ENCODE measurements around the gene OPN3. TPM values are rescaled to one million over a fixed set of nuclear protein-coding genes. Genes with fewer than 3 reads are reported as not detected.
A peak's percentile ranks its signal among the peaks of the same experiment; 100 is the strongest.

The OPN3 gene
- total and polyA plus RNA-seq, 4 donors = 11.3 to 19.1 (median 15.5) TPM

DNA sequence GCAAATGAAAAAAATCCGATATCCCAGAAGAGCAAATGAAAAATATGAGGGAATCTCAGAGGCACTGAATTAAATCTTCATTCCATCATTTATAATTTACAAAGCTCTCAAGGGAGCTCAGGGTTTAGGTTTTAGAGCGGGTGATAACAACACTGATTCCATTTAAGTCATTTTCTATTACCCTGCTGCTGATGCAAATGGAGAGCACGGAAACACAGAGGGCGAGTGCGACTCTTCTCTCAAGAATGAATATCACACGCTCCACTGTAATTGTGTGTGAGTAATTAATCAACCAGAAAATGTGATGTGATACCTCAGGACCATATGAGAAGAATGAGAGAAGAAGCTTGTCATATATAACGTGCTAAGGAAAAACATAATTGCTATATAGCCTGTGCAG lies 22.7 kb downstream of the OPN3 start:
- H3K9ac ChIP-seq (ENCODE audit: low read depth in 1 of 2, low read length in 2 of 2) = no peak overlapping the region
- H3K27me3 ChIP-seq (ENCODE audit: control insufficient read depth in 4 of 4, insufficient read depth in 4 of 4, low read length in 3 of 4) = no peaks in the 10 kb centered on the region
- no peak overlapping the region for H3K27ac ChIP-seq (ENCODE audit: low read depth in 1 of 2, low read length in 2 of 2)
- no peaks in the 10 kb centered on the region for H3K9me3 ChIP-seq (ENCODE audit: control insufficient read depth in 4 of 4, low read length in 3 of 4)
- no peak overlapping the region for H3K4me3 ChIP-seq (ENCODE audit: low read depth in 1 of 3, low read length in 3 of 3)
- H3K36me3 ChIP-seq (ENCODE audit: control insufficient read depth in 4 of 4, insufficient read depth in 3 of 4, low read depth in 1 of 4, low read length in 3 of 4) = no peaks in the 10 kb centered on the region
- WGBS = 97% methylated on average over 7 of the region's 7 CpGs
- no peak for TF ChIP-seq FOXA1 (IDR thresholded peaks at IDR 0.05)
- no peak for TF ChIP-seq ZBTB33 (IDR thresholded peaks at IDR 0.05)
- DNase-seq (ENCODE audit: low spot score) = no peak
- H3K4me1 ChIP-seq (ENCODE audit: control insufficient read depth in 4 of 4, insufficient read depth in 4 of 4, low read length in 3 of 4) = peaks cover 4 to 18% (median 7%) of the 10 kb centered on the region in 4 donors

GRCh38 chr1:241615043-241615974 lies 24.9 kb downstream of the OPN3 start:
- no peaks in the 10 kb centered on the region for H3K9me3 ChIP-seq (ENCODE audit: control insufficient read depth in 4 of 4, low read length in 3 of 4)
- H3K36me3 ChIP-seq (ENCODE audit: control insufficient read depth in 4 of 4, insufficient read depth in 3 of 4, low read depth in 1 of 4, low read length in 3 of 4) = no peaks in the 10 kb centered on the region
- peak overlapping the region in 1 of 3 donors; percentile 2 for H3K4me3 ChIP-seq (ENCODE audit: low read depth in 1 of 3, low read length in 3 of 3)
- TF ChIP-seq, protein P1, sequence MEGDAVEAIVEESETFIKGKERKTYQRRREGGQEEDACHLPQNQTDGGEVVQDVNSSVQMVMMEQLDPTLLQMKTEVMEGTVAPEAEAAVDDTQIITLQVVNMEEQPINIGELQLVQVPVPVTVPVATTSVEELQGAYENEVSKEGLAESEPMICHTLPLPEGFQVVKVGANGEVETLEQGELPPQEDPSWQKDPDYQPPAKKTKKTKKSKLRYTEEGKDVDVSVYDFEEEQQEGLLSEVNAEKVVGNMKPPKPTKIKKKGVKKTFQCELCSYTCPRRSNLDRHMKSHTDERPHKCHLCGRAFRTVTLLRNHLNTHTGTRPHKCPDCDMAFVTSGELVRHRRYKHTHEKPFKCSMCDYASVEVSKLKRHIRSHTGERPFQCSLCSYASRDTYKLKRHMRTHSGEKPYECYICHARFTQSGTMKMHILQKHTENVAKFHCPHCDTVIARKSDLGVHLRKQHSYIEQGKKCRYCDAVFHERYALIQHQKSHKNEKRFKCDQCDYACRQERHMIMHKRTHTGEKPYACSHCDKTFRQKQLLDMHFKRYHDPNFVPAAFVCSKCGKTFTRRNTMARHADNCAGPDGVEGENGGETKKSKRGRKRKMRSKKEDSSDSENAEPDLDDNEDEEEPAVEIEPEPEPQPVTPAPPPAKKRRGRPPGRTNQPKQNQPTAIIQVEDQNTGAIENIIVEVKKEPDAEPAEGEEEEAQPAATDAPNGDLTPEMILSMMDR (IDR thresholded peaks at IDR 0.05; ENCODE audit: low read depth, low read length, missing input control) = no peak
- TF ChIP-seq HNF4G (IDR thresholded peaks at IDR 0.05) (peak; percentile 22), REST (IDR thresholded peaks at IDR 0.05) (peak; percentile 91), RAD21 (IDR thresholded peaks at IDR 0.05) (peak; percentile 42 to 43), TAF1 (conservative IDR thresholded peaks at IDR 0.05) (peak; percentile 50), ZBTB33 (IDR thresholded peaks at IDR 0.05) (peak; percentile 17), GABPA (IDR thresholded peaks at IDR 0.05 in 1 of 2, conservative IDR thresholded peaks at IDR 0.05 in 1 of 2) (no peak), RXRA (IDR thresholded peaks at IDR 0.05) (peak in 1 of 2 donors; percentile 69), FOXA2 (IDR thresholded peaks at IDR 0.05) (peak; percentile 39), EGR1 (IDR thresholded peaks at IDR 0.05; ENCODE audit: low read depth in 2 of 2) (no peak), HNF4A (conservative IDR thresholded peaks at IDR 0.05) (peak; percentile 54 to 61), ATF3 (IDR thresholded peaks at IDR 0.05) (peak; percentile 64), NR2F2 (IDR thresholded peaks at IDR 0.05) (no peak), FOXA1 (IDR thresholded peaks at IDR 0.05) (peak; percentile 57), YY1 (IDR thresholded peaks at IDR 0.05) (peak; percentile 98), SP1 (IDR thresholded peaks at IDR 0.05) (peak; percentile 82), JUND (IDR thresholded peaks at IDR 0.05) (peak; percentile 54 to 81)
- TF ChIP-seq, protein P2, sequence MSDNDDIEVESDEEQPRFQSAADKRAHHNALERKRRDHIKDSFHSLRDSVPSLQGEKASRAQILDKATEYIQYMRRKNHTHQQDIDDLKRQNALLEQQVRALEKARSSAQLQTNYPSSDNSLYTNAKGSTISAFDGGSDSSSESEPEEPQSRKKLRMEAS (IDR thresholded peaks at IDR 0.05) = no peak
- no peak for DNase-seq (ENCODE audit: low spot score)
- no peaks in the 10 kb centered on the region for H3K27me3 ChIP-seq (ENCODE audit: control insufficient read depth in 4 of 4, insufficient read depth in 4 of 4, low read length in 3 of 4)
- H3K9ac ChIP-seq (ENCODE audit: low read depth in 1 of 2, low read length in 2 of 2) = no peak overlapping the region
- 33% methylated on average over 8 of the region's 8 CpGs for WGBS
- peak overlapping the region; percentile 89 to 97 for H3K27ac ChIP-seq (ENCODE audit: low read depth in 1 of 2, low read length in 2 of 2)
- H3K4me1 ChIP-seq (ENCODE audit: control insufficient read depth in 4 of 4, insufficient read depth in 4 of 4, low read length in 3 of 4) = peaks cover 6 to 27% (median 14%) of the 10 kb centered on the region in 4 donors
